Prostate gland (tissue), 2 donors: Measurements from ENCODE around the gene DNAJB1. TPM values are rescaled to one million over a fixed set of nuclear protein-coding genes. Genes with fewer than 3 reads are reported as not detected.
A peak's percentile ranks its signal among the peaks of the same experiment; 100 is the strongest.

Experiments used
- DNase-seq: peaks from one replicate; pipeline ENCODE4 v3.0.0-alpha.2; 2019; ENCODE audit warnings: low spot score
- H3K27ac ChIP-seq, 2 donors: fragments of 200-600 bp; sonication (generic); 2 replicates each; pipeline ENCODE4 v1.5.1; 2017 to 2019
- H3K27me3 ChIP-seq: fragments of 200-600 bp; sonication (generic); replicated peaks from 2 replicates; pipeline ENCODE4 v1.5.1; 2019; ENCODE audit not compliant: insufficient read depth
- H3K36me3 ChIP-seq, 2 donors: fragments of 200-600 bp; sonication (generic); 1 replicate in 1 of 2; 2 replicates in 1 of 2; pipeline versions ENCODE4 v1.5.1 to v1.8.1; 2017 to 2019
- H3K4me1 ChIP-seq: fragments of 200-600 bp; sonication (generic); replicated peaks from 2 replicates; pipeline ENCODE4 v1.5.1; 2019
- H3K4me3 ChIP-seq, 2 donors: fragments of 200-600 bp; sonication (generic); 2 replicates each; pipeline ENCODE4 v1.5.1; 2017 to 2019
- H3K9me3 ChIP-seq: fragments of 200-600 bp; sonication (generic); 2 replicates; pipeline ENCODE4 v1.5.1; 2017
- POLR2A ChIP-seq: fragments of 450-650 bp; IDR thresholded peaks from one replicate; pipeline ENCODE4 v1.6.1; 2016; ENCODE audit warnings: antibody characterized with exemption, mild to moderate bottlenecking
- POLR2AphosphoS5 ChIP-seq: sonication (generic); formaldehyde crosslinking; IDR thresholded peaks from one replicate; pipeline ENCODE4 v1.6.1; 2017; ENCODE audit warnings: antibody characterized with exemption
- WGBS: methylation state at CpG from one replicate; pipeline ENCODE4 v1.1.5; 2018; 5-methylcytosine and 5-hydroxymethylcytosine counted together
- intact Hi-C: fragments of 100-400 bp; cut with DNase I; formaldehyde crosslinking; loops from one replicate; pipeline ENCODE4 v1.14.2; 2022
- total RNA-seq, 2 donors: library from RNA; depleted of rRNA; stranded (reverse); fragments of >200 nt; gene quantifications; one replicate each; pipeline ENCODE4 v1.1.0, GENCODE V29; 2016
- TF ChIP-seq, protein P1 (sequence below), 4 experiments: fragments of 200-600 bp in 2 of 4; fragments of 450-650 bp in 2 of 4; sonication (generic) in 2 of 4; IDR thresholded peaks; 1 replicate in 3 of 4; 2 replicates in 1 of 4; pipeline ENCODE4 v1.5.1; 2016 to 2019; ENCODE audit warnings: antibody characterized with exemption in 4 of 4, mild to moderate bottlenecking in 2 of 4, moderate library complexity in 2 of 4

The DNAJB1 gene
- total RNA-seq, 2 donors from 2014 or later: 91.6 to 108 TPM

DNA sequence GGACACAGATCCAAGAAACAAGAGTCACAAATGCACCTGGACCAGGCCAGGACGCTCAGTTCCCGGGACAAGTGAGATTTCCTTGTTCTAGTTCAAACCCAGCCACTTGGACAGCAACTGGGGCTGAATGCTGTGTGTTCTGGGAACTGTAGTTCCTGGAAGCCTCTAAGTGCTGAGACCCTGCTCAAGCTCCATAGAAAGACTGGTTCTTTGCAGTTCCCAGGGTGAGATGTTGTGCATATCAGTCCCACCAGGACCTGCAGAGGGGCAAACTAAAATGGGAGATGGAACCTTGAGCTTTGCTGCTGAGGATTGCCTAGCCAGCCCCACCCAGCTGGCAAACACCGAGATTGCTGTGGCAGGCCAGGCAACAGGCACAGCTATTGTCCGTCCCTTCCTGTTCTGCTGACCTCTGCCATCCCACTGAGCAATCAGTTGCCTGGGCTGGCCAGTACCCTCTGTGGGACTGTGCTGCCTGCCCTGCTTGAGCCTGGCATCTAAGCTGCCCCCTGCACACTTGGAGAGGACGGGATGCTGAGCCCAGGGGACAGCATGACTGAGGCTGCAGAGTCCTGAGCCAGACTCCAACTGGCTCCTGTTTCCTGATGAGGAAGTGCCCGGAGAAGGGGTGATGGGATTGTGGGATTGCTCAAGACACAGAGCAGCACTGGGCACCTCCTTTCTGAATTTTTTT lies 20.8 kb downstream of the DNAJB1 start:
- Histone ChIP-seq H3K4me1 (peaks cover 11% of the 10 kb centered on the region), H3K27me3 (no peaks in the 10 kb centered on the region), H3K4me3 (no peak overlapping the region), H3K36me3 (no peaks in the 10 kb centered on the region), H3K27ac (peak overlapping the region; percentile 70 to 81), H3K9me3 (no peaks in the 10 kb centered on the region)
- intact Hi-C loops: no loop called here
- DNase-seq: no peak
- 41% methylated on average over 6 of the region's 6 CpGs for WGBS
- TF ChIP-seq POLR2A (no peak), POLR2AphosphoS5 (no peak)
- TF ChIP-seq, protein P1, sequence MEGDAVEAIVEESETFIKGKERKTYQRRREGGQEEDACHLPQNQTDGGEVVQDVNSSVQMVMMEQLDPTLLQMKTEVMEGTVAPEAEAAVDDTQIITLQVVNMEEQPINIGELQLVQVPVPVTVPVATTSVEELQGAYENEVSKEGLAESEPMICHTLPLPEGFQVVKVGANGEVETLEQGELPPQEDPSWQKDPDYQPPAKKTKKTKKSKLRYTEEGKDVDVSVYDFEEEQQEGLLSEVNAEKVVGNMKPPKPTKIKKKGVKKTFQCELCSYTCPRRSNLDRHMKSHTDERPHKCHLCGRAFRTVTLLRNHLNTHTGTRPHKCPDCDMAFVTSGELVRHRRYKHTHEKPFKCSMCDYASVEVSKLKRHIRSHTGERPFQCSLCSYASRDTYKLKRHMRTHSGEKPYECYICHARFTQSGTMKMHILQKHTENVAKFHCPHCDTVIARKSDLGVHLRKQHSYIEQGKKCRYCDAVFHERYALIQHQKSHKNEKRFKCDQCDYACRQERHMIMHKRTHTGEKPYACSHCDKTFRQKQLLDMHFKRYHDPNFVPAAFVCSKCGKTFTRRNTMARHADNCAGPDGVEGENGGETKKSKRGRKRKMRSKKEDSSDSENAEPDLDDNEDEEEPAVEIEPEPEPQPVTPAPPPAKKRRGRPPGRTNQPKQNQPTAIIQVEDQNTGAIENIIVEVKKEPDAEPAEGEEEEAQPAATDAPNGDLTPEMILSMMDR (IDR thresholded peaks at IDR 0.05): no peak

DNA sequence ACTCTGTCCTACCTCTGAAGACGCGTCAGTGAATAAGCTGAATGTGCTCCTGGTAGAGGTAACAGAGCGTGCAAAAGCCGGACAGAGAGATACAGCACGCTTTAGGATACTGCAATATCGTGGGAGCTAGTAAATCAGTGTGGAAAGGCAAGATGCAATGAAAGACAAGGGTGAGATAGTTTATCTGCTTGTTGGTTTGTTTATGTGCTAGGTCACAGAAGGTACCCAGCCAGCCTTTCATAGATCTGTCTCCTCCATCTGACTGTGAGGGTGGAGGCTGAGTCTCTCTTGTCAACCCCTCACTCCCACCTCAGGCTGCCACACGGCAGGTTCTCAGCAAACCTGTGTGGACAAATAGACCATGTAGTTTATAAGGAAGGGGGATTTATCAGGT lies 21.4 kb downstream of the DNAJB1 start:
- Histone ChIP-seq H3K27ac (peak overlapping the region; percentile 70 to 81), H3K9me3 (no peaks in the 10 kb centered on the region), H3K36me3 (no peaks in the 10 kb centered on the region), H3K27me3 (no peaks in the 10 kb centered on the region), H3K4me1 (peaks cover 11% of the 10 kb centered on the region), H3K4me3 (peak overlapping the region in 1 of 2 donors; percentile 67)
- DNase-seq: no peak
- 20% methylated on average over 7 of the region's 7 CpGs for WGBS
- TF ChIP-seq POLR2AphosphoS5 (no peak), POLR2A (no peak)
- TF ChIP-seq, protein P1 (IDR thresholded peaks at IDR 0.05): no peak
- intact Hi-C loops: no loop called here

DNA sequence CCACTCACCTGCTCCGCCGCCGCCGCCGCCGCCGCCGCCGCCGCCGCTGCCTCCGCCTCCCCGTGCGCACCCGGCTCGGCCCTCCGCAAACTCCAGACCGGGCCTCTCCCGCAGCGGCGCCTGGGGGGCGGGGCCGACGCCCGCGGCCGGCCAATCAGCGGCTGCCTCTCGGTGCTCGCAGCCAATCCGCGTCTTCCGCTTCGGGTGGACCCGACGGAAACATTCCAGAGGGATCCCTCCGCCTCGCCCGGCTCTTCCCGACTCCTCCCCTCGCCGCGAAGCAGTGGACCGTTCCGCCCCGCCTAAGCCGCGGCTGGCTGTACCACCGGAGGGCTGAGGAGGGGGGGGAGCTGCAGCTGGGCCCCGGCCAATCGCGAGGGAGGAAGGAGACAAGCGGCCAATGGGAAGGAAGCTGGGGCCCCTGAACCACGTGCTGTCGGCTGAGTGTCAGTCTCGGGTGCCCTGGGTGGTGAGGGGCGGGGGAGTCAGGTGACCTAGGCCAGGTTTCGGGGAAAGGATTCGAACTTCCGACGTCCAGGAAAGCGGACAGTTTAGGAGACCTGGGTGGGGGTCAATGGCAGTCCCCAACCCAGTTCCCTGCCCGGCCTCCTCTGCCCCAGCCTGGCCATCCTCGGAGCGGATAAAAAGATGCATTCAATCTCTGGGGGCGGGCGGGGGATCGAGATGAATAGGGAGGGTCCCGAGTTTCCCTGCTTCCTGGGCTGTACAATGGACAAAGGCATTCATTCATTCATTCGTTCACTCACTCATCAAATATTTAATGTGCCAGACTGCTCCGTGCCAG lies 22.0 kb downstream of the DNAJB1 start, which contains the start of gene GIPC1:
Gene GIPC1 (minus strand): TSS at position 99 of the 805 bp plus-strand sequence. CDS start 13,151 bp downstream, outside the sequence.
- H3K27ac ChIP-seq: peak within 1 kb of the TSS; percentile 70 to 81
- H3K9me3 ChIP-seq: no peaks in the 10 kb centered on the region
- DNase-seq: peak; percentile 96
- H3K4me3 ChIP-seq: peak within 1 kb of the TSS; percentile 67 to 86
- WGBS: 2% methylated on average over 61 of the region's 71 CpGs
- TF ChIP-seq, protein P1 (IDR thresholded peaks at IDR 0.05): no peak
- TF ChIP-seq POLR2A: peak; percentile 82
- TF ChIP-seq POLR2AphosphoS5: peak; percentile 95
- H3K36me3 ChIP-seq: no peaks in the 10 kb centered on the region
- H3K27me3 ChIP-seq: no peaks in the 10 kb centered on the region
- intact Hi-C loops: no loop called here
- peaks cover 11% of the 10 kb centered on the region for H3K4me1 ChIP-seq

DNA sequence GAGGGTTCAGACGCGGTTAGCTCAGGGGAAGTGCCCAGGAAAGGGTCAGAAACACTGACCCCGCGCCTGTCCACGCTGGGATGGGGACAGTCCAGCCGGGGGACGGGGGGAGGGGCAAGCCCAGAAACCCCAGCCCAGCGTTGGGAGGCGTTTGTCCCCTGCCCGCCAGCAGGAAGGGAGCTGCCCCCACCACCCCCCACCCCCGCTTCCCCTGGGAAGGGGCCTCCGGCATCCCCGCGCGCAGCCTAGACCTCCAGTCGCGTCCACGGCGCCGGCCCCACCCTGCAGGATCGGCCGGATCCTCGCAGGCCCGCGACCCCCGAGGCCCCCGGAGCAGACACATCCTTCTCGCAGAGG lies 22.5 kb downstream of the DNAJB1 start:
- peak overlapping the region; percentile 70 to 81 for H3K27ac ChIP-seq
- intact Hi-C loops: no loop called here
- no peaks in the 10 kb centered on the region for H3K9me3 ChIP-seq
- WGBS: 2% methylated on average over 19 of the region's 28 CpGs
- H3K4me1 ChIP-seq: peaks cover 11% of the 10 kb centered on the region
- no peak for DNase-seq
- TF ChIP-seq POLR2AphosphoS5 (no peak), POLR2A (no peak)
- TF ChIP-seq, protein P1 (IDR thresholded peaks at IDR 0.05): no peak
- no peaks in the 10 kb centered on the region for H3K36me3 ChIP-seq
- peak overlapping the region; percentile 67 to 86 for H3K4me3 ChIP-seq
- no peaks in the 10 kb centered on the region for H3K27me3 ChIP-seq
